Endometrial microvascular endothelial cells (primary cell): ENCODE measurements around the gene FGB. TPM values are rescaled to one million over a fixed set of nuclear protein-coding genes. Genes with fewer than 3 reads are reported as not detected.

ENCODE experiments used
- in situ Hi-C: cut with HindIII; loops from 2 replicates; pipeline ENCODE4 v1.10.0; 2017; ENCODE audit warnings: low sequenced_read_pairs, low pct_unique_long_range_greater_than_20kb; ENCODE audit errors: inconsistent ontology term
- total RNA-seq: library from RNA; depleted of rRNA; stranded (reverse); fragments of >200 nt; gene quantifications from one replicate; pipeline ENCODE4 v1.2.3, GENCODE V29; 2015; ENCODE audit errors: inconsistent ontology term

Gene FGB
- not detected for total RNA-seq

- in situ Hi-C loops = no loop called here
These were observed at the start of gene FGB for GRCh38 chr4:154562697-154563254. Gene FGB (plus strand): TSS chr4:154563011. CDS start chr4:154563019, 8 bp downstream.

- in situ Hi-C loops = no loop called here
These were observed 46.3 kb upstream of the FGB start for GRCh38 chr4:154516318-154517029.

GRCh38 chr4:154517591-154517990 lies 45.2 kb upstream of the FGB start:
- in situ Hi-C loops = no loop called here

- in situ Hi-C loops = no loop called here
These were observed 43.6 kb upstream of the FGB start for GRCh38 chr4:154519214-154519613.

- in situ Hi-C loops = no loop called here
These were observed 41.2 kb upstream of the FGB start for GRCh38 chr4:154521607-154522006.

- in situ Hi-C loops = no loop called here
These were observed 36.7 kb upstream of the FGB start for GRCh38 chr4:154526151-154526550.

GRCh38 chr4:154527308-154527707 lies 35.5 kb upstream of the FGB start:
- in situ Hi-C loops = no loop called here

GRCh38 chr4:154528869-154529268 lies 33.9 kb upstream of the FGB start:
- in situ Hi-C loops = no loop called here

GRCh38 chr4:154529728-154530519 lies 32.9 kb upstream of the FGB start:
- in situ Hi-C loops = no loop called here

GRCh38 chr4:154534296-154534695 lies 28.5 kb upstream of the FGB start:
- in situ Hi-C loops = no loop called here

- in situ Hi-C loops = no loop called here
These were observed 20.4 kb upstream of the FGB start for GRCh38 chr4:154542271-154542879.

GRCh38 chr4:154545689-154546088 lies 17.1 kb upstream of the FGB start:
- in situ Hi-C loops = no loop called here

GRCh38 chr4:154549894-154550790 lies 12.7 kb upstream of the FGB start, which contains the start of gene PLRG1:
Gene PLRG1 (minus strand): TSS chr4:154550400. CDS start chr4:154550308, 92 bp downstream.
- in situ Hi-C loops = no loop called here

- in situ Hi-C loops = no loop called here
These were observed 10.7 kb upstream of the FGB start for GRCh38 chr4:154551872-154552686.

GRCh38 chr4:154559141-154559493 lies 3.7 kb upstream of the FGB start:
- in situ Hi-C loops = no loop called here

- in situ Hi-C loops = no loop called here
These were observed 3.1 kb upstream of the FGB start for GRCh38 chr4:154559494-154560418.

GRCh38 chr4:154560419-154560801 lies 2.4 kb upstream of the FGB start:
- in situ Hi-C loops = no loop called here
